Uterus (tissue), 4 donors: Measurements from ENCODE around the gene NR4A3. TPM values are rescaled to one million over a fixed set of nuclear protein-coding genes. Genes with fewer than 3 reads are reported as not detected.

Experiments
- DNase-seq, 2 donors: peaks; one replicate each; pipeline ENCODE4 v3.0.0-alpha.2; 2019 to 2020
- H3K27ac ChIP-seq, 2 donors: fragments of 200-600 bp; sonication (generic); 1 replicate in 1 of 2; 2 replicates in 1 of 2; pipeline ENCODE4 v1.5.1; 2016 to 2018
- H3K27me3 ChIP-seq, 2 donors: fragments of 200-600 bp; sonication (generic); one replicate each; pipeline ENCODE4 v1.5.1; 2018 to 2019; ENCODE audit warnings: control low read depth in 1 of 2
- H3K36me3 ChIP-seq, 2 donors: fragments of 200-600 bp; sonication (generic); one replicate each; pipeline ENCODE4 v1.5.1; 2019; ENCODE audit warnings: control low read depth in 1 of 2
- H3K4me1 ChIP-seq, 2 donors: fragments of 200-600 bp; sonication (generic); one replicate each; pipeline ENCODE4 v1.5.1; 2018 to 2019; ENCODE audit warnings: control low read depth in 1 of 2
- H3K4me3 ChIP-seq, 2 donors: fragments of 200-600 bp; sonication (generic); 1 replicate in 1 of 2; 2 replicates in 1 of 2; pipeline ENCODE4 v1.5.1; 2018 to 2019; ENCODE audit warnings: mild to moderate bottlenecking in 1 of 2
- H3K9me3 ChIP-seq, 2 donors: fragments of 200-600 bp; sonication (generic); one replicate each; pipeline ENCODE4 v1.5.1; 2019; ENCODE audit warnings: control low read depth in 1 of 2
- POLR2A ChIP-seq, 2 donors: fragments of 450-650 bp; IDR thresholded peaks; one replicate each; pipeline ENCODE4 v1.6.1; 2016; ENCODE audit warnings: antibody characterized with exemption in 2 of 2, mild to moderate bottlenecking in 1 of 2, moderate library complexity in 1 of 2
- intact Hi-C: fragments of 100-400 bp; cut with DNase I; formaldehyde crosslinking; loops from one replicate; pipeline ENCODE4 v1.15.1; 2023; ENCODE audit warnings: low total_unique reads
- total RNA-seq, 4 donors: library from RNA; depleted of rRNA in 3 of 4; stranded (reverse); fragments of >200 nt in 3 of 4; gene quantifications; one replicate each; pipeline versions ENCODE4 v1.1.0 to v1.2.4, GENCODE V29; 2014 to 2023
- TF ChIP-seq, protein P1 (sequence below), 4 experiments: fragments of 200-600 bp in 2 of 4; fragments of 450-650 bp in 2 of 4; sonication (generic) in 2 of 4; IDR thresholded peaks; one replicate each; pipeline ENCODE4 v1.5.1; 2016 to 2019; ENCODE audit warnings: antibody characterized with exemption in 4 of 4, mild to moderate bottlenecking in 2 of 4, moderate library complexity in 1 of 4
- donor health status: DM: yes; HTN: yes; CAD: no.

Gene NR4A3
- total RNA-seq, 4 donors from 2014 or later = under 0.01 to 5.5 (median 2.0) TPM

DNA sequence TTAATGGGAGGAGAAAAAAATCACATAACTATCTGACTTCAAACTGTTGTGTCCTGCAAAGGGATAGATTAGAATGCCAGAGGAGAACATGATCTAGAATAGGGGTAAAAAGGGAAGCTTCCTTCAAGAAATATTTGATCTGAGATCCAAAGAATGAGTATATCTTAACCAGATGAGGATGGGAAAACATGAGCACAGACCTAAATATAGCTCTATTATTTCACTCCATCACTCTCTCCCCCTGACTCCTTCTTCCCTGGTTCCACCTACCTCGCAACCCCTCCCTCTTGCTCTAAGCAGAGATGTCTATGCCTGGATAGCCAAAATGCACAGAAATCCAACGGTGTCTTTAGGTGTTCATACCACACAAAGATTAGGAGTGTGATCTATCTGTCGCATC lies 36.4 kb downstream of the NR4A3 start:
- no peak for TF ChIP-seq POLR2A (IDR thresholded peaks at IDR 0.05)
- TF ChIP-seq, protein P1, sequence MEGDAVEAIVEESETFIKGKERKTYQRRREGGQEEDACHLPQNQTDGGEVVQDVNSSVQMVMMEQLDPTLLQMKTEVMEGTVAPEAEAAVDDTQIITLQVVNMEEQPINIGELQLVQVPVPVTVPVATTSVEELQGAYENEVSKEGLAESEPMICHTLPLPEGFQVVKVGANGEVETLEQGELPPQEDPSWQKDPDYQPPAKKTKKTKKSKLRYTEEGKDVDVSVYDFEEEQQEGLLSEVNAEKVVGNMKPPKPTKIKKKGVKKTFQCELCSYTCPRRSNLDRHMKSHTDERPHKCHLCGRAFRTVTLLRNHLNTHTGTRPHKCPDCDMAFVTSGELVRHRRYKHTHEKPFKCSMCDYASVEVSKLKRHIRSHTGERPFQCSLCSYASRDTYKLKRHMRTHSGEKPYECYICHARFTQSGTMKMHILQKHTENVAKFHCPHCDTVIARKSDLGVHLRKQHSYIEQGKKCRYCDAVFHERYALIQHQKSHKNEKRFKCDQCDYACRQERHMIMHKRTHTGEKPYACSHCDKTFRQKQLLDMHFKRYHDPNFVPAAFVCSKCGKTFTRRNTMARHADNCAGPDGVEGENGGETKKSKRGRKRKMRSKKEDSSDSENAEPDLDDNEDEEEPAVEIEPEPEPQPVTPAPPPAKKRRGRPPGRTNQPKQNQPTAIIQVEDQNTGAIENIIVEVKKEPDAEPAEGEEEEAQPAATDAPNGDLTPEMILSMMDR (IDR thresholded peaks at IDR 0.05) = no peak
- Histone ChIP-seq H3K27me3 (no peaks in the 10 kb centered on the region), H3K9me3 (no peaks in the 10 kb centered on the region), H3K27ac (no peak overlapping the region), H3K4me3 (no peak overlapping the region), H3K36me3 (no peaks in the 10 kb centered on the region), H3K4me1 (no peaks in the 10 kb centered on the region)
- intact Hi-C loops = no loop called here
- DNase-seq = no peak

DNA sequence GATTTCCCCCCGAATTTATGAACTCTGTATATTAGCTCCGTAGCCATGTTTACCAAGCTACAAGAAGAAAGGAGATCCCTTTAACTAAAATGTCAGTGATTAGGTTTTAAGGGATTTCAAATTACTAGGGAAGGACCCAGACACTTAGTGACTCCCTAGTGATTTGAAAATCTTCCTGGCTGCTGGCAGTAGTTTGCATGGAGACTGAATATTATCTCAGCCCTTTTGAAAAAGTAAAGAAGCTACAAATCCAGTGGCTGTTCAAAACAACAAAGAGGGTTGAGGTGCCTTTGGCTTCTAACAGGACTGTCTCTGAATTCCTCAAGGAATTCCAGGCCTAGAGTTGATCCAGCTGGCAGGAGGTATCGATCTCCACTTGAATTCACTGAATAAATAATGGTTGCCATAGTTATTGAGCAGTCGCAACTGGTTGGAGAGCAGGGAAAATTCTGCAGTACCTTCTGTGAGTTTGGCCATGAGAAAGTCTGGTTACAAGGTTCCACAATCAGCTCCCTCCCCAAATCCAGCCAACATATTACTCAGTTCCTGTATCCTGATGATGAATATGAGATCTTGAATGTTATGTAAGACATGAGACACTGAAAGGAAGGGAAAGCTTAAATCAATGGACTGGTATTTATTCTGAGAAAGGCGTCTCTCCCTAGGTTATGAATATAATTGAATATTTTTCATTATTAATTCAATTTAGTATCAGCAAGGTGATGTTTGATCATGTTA lies 37.7 kb downstream of the NR4A3 start:
- no peaks in the 10 kb centered on the region for H3K27me3 ChIP-seq
- DNase-seq = no peak
- no peaks in the 10 kb centered on the region for H3K36me3 ChIP-seq
- no peaks in the 10 kb centered on the region for H3K4me1 ChIP-seq
- no peak overlapping the region for H3K4me3 ChIP-seq
- intact Hi-C loops = no loop called here
- no peak for TF ChIP-seq POLR2A (IDR thresholded peaks at IDR 0.05)
- TF ChIP-seq, protein P1 (IDR thresholded peaks at IDR 0.05) = no peak
- no peaks in the 10 kb centered on the region for H3K9me3 ChIP-seq
- no peak overlapping the region for H3K27ac ChIP-seq

DNA sequence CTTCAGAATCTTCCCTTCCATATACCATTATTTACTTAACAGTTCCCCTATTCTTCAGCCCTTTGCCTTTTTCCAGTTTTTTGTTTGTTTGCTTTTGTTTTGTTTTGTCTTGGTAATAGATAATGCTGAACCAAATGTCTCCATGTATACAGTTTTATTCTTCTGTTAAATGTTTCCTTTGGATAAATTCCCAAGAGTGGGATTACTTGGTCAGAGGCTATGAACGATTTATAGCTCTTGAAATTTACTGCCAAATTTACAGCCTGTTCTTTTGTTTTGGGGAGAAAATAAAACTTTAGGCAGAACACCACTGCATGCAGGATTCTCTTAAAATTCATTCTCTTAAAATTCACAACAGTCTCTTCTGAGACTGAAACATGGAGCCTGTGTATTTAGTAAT lies 38.6 kb downstream of the NR4A3 start:
- no peaks in the 10 kb centered on the region for H3K9me3 ChIP-seq
- H3K27me3 ChIP-seq = no peaks in the 10 kb centered on the region
- TF ChIP-seq POLR2A (IDR thresholded peaks at IDR 0.05) = no peak
- TF ChIP-seq, protein P1 (IDR thresholded peaks at IDR 0.05) = no peak
- no peak for DNase-seq
- no peaks in the 10 kb centered on the region for H3K4me1 ChIP-seq
- H3K4me3 ChIP-seq = no peak overlapping the region
- intact Hi-C loops = no loop called here
- H3K36me3 ChIP-seq = no peaks in the 10 kb centered on the region
- H3K27ac ChIP-seq = no peak overlapping the region

DNA sequence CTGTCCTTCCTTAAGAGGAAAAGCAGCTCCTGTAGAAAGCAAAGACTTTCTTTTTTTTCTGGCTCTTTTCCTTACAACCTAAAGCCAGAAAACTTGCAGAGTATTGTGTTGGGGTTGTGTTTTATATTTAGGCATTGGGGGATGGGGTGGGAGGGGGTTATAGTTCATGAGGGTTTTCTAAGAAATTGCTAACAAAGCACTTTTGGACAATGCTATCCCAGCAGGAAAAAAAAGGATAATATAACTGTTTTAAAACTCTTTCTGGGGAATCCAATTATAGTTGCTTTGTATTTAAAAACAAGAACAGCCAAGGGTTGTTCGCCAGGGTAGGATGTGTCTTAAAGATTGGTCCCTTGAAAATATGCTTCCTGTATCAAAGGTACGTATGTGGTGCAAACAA lies 42.3 kb downstream of the NR4A3 start:
- no peak overlapping the region for H3K4me3 ChIP-seq
- no peaks in the 10 kb centered on the region for H3K9me3 ChIP-seq
- no peaks in the 10 kb centered on the region for H3K4me1 ChIP-seq
- H3K36me3 ChIP-seq = no peaks in the 10 kb centered on the region
- intact Hi-C loops = no loop called here
- no peak overlapping the region for H3K27ac ChIP-seq
- TF ChIP-seq POLR2A (IDR thresholded peaks at IDR 0.05) = no peak
- TF ChIP-seq, protein P1 (IDR thresholded peaks at IDR 0.05) = no peak
- DNase-seq = no peak
- H3K27me3 ChIP-seq = no peaks in the 10 kb centered on the region

DNA sequence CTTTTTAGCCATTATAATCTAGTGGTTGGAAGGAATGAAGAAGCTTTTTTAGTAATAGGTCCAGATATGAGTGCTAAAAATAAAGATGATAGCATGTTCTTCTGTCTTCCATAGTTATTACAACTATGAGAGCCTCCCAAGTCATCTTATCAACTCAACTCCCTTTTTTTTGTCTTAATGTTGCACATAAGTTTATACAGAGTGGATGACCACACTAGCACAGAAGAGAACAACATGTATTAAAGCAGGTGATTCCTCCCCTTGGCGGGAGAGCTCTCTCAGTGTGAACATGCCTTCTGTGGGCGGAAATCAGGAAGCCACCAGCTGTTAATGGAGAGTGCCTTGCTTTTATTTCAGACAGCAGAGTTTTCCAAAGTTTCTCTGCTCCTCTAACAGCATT lies 44.7 kb downstream of the NR4A3 start:
- H3K9me3 ChIP-seq = no peaks in the 10 kb centered on the region
- H3K27me3 ChIP-seq = no peaks in the 10 kb centered on the region
- intact Hi-C loops = no loop called here
- TF ChIP-seq, protein P1 (IDR thresholded peaks at IDR 0.05) = no peak
- no peak for TF ChIP-seq POLR2A (IDR thresholded peaks at IDR 0.05)
- no peak overlapping the region for H3K27ac ChIP-seq
- DNase-seq = no peak
- H3K4me1 ChIP-seq = no peaks in the 10 kb centered on the region
- H3K4me3 ChIP-seq = no peak overlapping the region
- no peaks in the 10 kb centered on the region for H3K36me3 ChIP-seq
